HepG2 (cell line): ENCODE data around the gene RNU1-1. TPM values are rescaled to one million over a fixed set of nuclear protein-coding genes. Genes with fewer than 3 reads are reported as not detected.
"Not testable (repeated sequence)": the region's sequence is repeated elsewhere in the genome, so short reads cannot be mapped to it uniquely, and the experiment has no call there.

Source experiments
- ATAC-seq: fragments of 200-7000 bp; cut with Tn5 transposase; 3 replicates; pipeline ENCODE4 v1.9.1; 2020; ENCODE audit warnings: mild to moderate bottlenecking, moderate library complexity
- BruUV-seq: library from RNA; stranded (reverse); fragments of 400-500 nt; replicated peaks from 2 replicates; lab custom pipeline; 2021; lab: Mats Ljungman, UMichigan
- CTCF ChIA-PET: fragments of 300-600 bp; formaldehyde crosslinking; extraction: SDS; loops from one replicate; lab custom pipeline; 2021; ENCODE audit warnings: low total read pairs, inconsistent platforms, low intra/inter-chr PET ratio; lab: Yijun Ruan, JAX
- POLR2A ChIA-PET: fragments of 350-600 bp; sonication (Branson Sonifier 250); formaldehyde crosslinking; loops from one replicate; lab custom pipeline; 2020; ENCODE audit warnings: antibody characterized with exemption, inconsistent platforms; lab: Yijun Ruan, JAX
- DNase-seq: peaks from one replicate; pipeline ENCODE4 v3.0.0-alpha.2; 2015; ENCODE audit warnings: low spot score
- FAIRE-seq: peaks from 3 replicates; lab custom pipeline; 2011; peaks lifted over from hg19 to GRCh38; lab: Jason Lieb, UNC
- H2AFZ ChIP-seq: one replicate; pipeline ENCODE4 v1.6.1; 2011; ENCODE audit warnings: low read length, inconsistent platforms
- H3K27ac ChIP-seq: fragments of 300-600 bp; 3 replicates; pipeline ENCODE4 v1.8.0; 2011; ENCODE audit warnings: mixed run types, mild to moderate bottlenecking, mixed read lengths, low read length, inconsistent platforms; ENCODE audit not compliant: insufficient read depth; ENCODE audit errors: extremely low read length
- H3K27me3 ChIP-seq, 2 experiments: fragments of 200-600 bp in 1 of 2; 2 replicates in 1 of 2; 3 replicates in 1 of 2; pipeline versions ENCODE4 v1.6.0 to v1.8.0; 2011; ENCODE audit warnings: low read length in 2 of 2, mild to moderate bottlenecking in 2 of 2, moderate library complexity in 2 of 2, inconsistent platforms in 1 of 2; ENCODE audit not compliant: insufficient read depth in 2 of 2, control insufficient read depth in 1 of 2
- H3K36me3 ChIP-seq, 2 experiments: fragments of 200-600 bp in 1 of 2; replicated peaks in 1 of 2; 2 replicates in 1 of 2; 3 replicates in 1 of 2; pipeline versions ENCODE4 v1.5.1 to v1.8.0; 2011; ENCODE audit warnings: low read length in 2 of 2, inconsistent platforms in 1 of 2; ENCODE audit not compliant: insufficient read depth in 2 of 2, control insufficient read depth in 1 of 2
- H3K4me1 ChIP-seq: 2 replicates; pipeline ENCODE4 v1.5.1; 2012; ENCODE audit warnings: low read length, inconsistent platforms; ENCODE audit not compliant: insufficient read depth
- H3K4me2 ChIP-seq: 2 replicates; pipeline ENCODE4 v1.6.0; 2011; ENCODE audit warnings: low read depth, low read length, inconsistent platforms
- H3K4me3 ChIP-seq, 3 experiments: fragments of 200-600 bp in 1 of 3; sonication (generic), shearing (Covaris generic) in 1 of 3; replicated peaks in 1 of 3; 2 replicates each; pipeline ENCODE4 v1.5.1; 2011 to 2016; ENCODE audit warnings: low read length in 3 of 3, inconsistent platforms in 2 of 3, low read depth in 2 of 3, mild to moderate bottlenecking in 2 of 3, control low read depth in 1 of 3, mixed read lengths in 1 of 3; ENCODE audit not compliant: insufficient read depth in 1 of 3
- H3K79me2 ChIP-seq: one replicate; pipeline ENCODE4 v1.6.1; 2011; ENCODE audit warnings: low read length, inconsistent platforms; ENCODE audit not compliant: insufficient read depth
- H3K9ac ChIP-seq: 2 replicates; pipeline ENCODE4 v1.6.0; 2011; ENCODE audit warnings: mild to moderate bottlenecking, low read depth, low read length, inconsistent platforms; ENCODE audit not compliant: insufficient read depth
- H3K9me3 ChIP-seq: 2 replicates; pipeline ENCODE4 v1.5.1; 2012; ENCODE audit warnings: mild to moderate bottlenecking, low read length
- H4K20me1 ChIP-seq: 2 replicates; pipeline ENCODE4 v1.6.0; 2011; ENCODE audit warnings: inconsistent platforms, mild to moderate bottlenecking, low read length, moderate library complexity; ENCODE audit not compliant: insufficient read depth
- HMG20A ChIP-seq: IDR thresholded peaks from 2 replicates; pipeline ENCODE4 v1.6.1; 2016; ENCODE audit warnings: borderline replicate concordance
- KMT2B ChIP-seq: IDR thresholded peaks from 2 replicates; pipeline ENCODE4 v1.6.1; 2016; ENCODE audit warnings: missing genetic modification reagents, missing compliant biosample characterization
- MAX ChIP-seq: IDR thresholded peaks from 2 replicates; pipeline ENCODE4 v1.6.1; 2012; ENCODE audit warnings: inconsistent platforms
- PHF20 ChIP-seq: sonication (generic); formaldehyde crosslinking; IDR thresholded peaks from 2 replicates; pipeline ENCODE4 v1.5.0; 2020; ENCODE audit warnings: mild to moderate bottlenecking, missing genetic modification reagents
- POLR2AphosphoS2 ChIP-seq: IDR thresholded peaks from 2 replicates; pipeline ENCODE4 v1.6.1; 2011; ENCODE audit warnings: low read depth, low read length, improper control_type of control experiment
- POLR2AphosphoS5 ChIP-seq: IDR thresholded peaks from 2 replicates; pipeline ENCODE4 v1.6.1; 2012; ENCODE audit warnings: low read depth, low read length
- REPIN1 ChIP-seq: sonication (generic); formaldehyde crosslinking; IDR thresholded peaks from 2 replicates; pipeline ENCODE4 v1.8.0; 2022; ENCODE audit warnings: missing genetic modification reagents, low read depth, mild to moderate bottlenecking, borderline replicate concordance
- SAFB2 ChIP-seq: sonication (generic); formaldehyde crosslinking; IDR thresholded peaks from 2 replicates; pipeline ENCODE4 v1.5.1; 2020; ENCODE audit warnings: missing genetic modification reagents, low read depth, mild to moderate bottlenecking, borderline replicate concordance
- SOX5 ChIP-seq: IDR thresholded peaks from 2 replicates; pipeline ENCODE4 v1.6.1; 2016; ENCODE audit warnings: borderline replicate concordance
- TBL1XR1 ChIP-seq: fragments of 150-350 bp; IDR thresholded peaks from 2 replicates; pipeline ENCODE4 v1.6.1; 2014; ENCODE audit warnings: borderline replicate concordance, low read length; ENCODE audit not compliant: partially characterized antibody
- THAP11 ChIP-seq: IDR thresholded peaks from 2 replicates; pipeline ENCODE4 v1.6.1; 2016; ENCODE audit warnings: missing biosample characterization, missing genetic modification reagents
- ZBTB2 ChIP-seq: sonication (generic); formaldehyde crosslinking; IDR thresholded peaks from 2 replicates; pipeline ENCODE4 v1.8.0; 2022; ENCODE audit warnings: low read depth, missing genetic modification reagents
- ZNF350 ChIP-seq: sonication (generic); formaldehyde crosslinking; IDR thresholded peaks from 2 replicates; pipeline ENCODE4 v1.4.0; 2020; ENCODE audit warnings: mild to moderate bottlenecking, low read depth, missing genetic modification reagents, borderline replicate concordance
- ZNF547 ChIP-seq: sonication (generic); formaldehyde crosslinking; IDR thresholded peaks from 2 replicates; pipeline ENCODE4 v1.5.1; 2020; ENCODE audit warnings: mild to moderate bottlenecking, missing genetic modification reagents
- WGBS: methylation state at CpG from one replicate; pipeline ENCODE4 v1.1.6; 2017; ENCODE audit warnings: low lambda C conversion rate; 5-methylcytosine and 5-hydroxymethylcytosine counted together
- in situ Hi-C: cut with HindIII; loops from 2 replicates; pipeline ENCODE4 v1.10.0; 2017; ENCODE audit warnings: low pct_unique_long_range_greater_than_20kb; ENCODE audit not compliant: extremely low pct_ligation_motif_present
- intact Hi-C: fragments of 100-400 bp; cut with micrococcal nuclease; formaldehyde crosslinking; loops from one replicate; pipeline ENCODE4 v1.10.0; 2022; ENCODE audit not compliant: unreplicated experiment
- polyA plus RNA-seq, 8 experiments: library from polyadenylated mRNA; depleted of rRNA in 3 of 8; stranded (reverse) in 7 of 8; unstranded in 1 of 8; fragments of >200 nt; fragmentation: Illumina TruSeq in 4 of 8; extraction: Trizol in 4 of 8; gene quantifications; 2 replicates each; pipeline versions ENCODE4 v1.2.1 to v1.2.3, GENCODE V29; 2011 to 2016; ENCODE audit warnings: low read depth in 4 of 8, missing spikeins in 1 of 8, mixed read lengths in 1 of 8; ENCODE audit not compliant: insufficient read depth in 1 of 8
- total RNA-seq, 5 experiments: library from RNA; depleted of rRNA; stranded (reverse); fragments of >200 nt; fragmentation: Illumina TruSeq; extraction: Trizol; gene quantifications; 2 replicates each; pipeline ENCODE4 v1.2.3, GENCODE V29; 2016; ENCODE audit warnings: low read depth in 1 of 5
- TF ChIP-seq, protein P1 (sequence below): sonication (generic); formaldehyde crosslinking; IDR thresholded peaks from 2 replicates; pipeline ENCODE4 v1.4.0; 2020; ENCODE audit warnings: missing genetic modification reagents, mild to moderate bottlenecking, borderline replicate concordance
- TF ChIP-seq, protein P2 (sequence below): sonication (generic); formaldehyde crosslinking; IDR thresholded peaks from 2 replicates; pipeline ENCODE4 v1.8.0; 2022; ENCODE audit warnings: mild to moderate bottlenecking, missing genetic modification reagents
- TF ChIP-seq, protein P3 (sequence below): IDR thresholded peaks from 2 replicates; pipeline ENCODE4 v1.6.1; 2016; ENCODE audit warnings: low read depth, borderline replicate concordance

Gene RNU1-1
- total and polyA plus RNA-seq, 2 of the 13 experiments (the other 11 are each of a cell fraction or from before 2014, with no cell fraction given): under 0.01 to 11,018 TPM

- CTCF ChIA-PET, H4K20me1 ChIP-seq, H3K9me3 ChIP-seq, H3K79me2 ChIP-seq, H3K36me3 ChIP-seq, H3K4me1 ChIP-seq, intact Hi-C loops, FAIRE-seq, in situ Hi-C loops, H2AFZ ChIP-seq, H3K27me3 ChIP-seq: not testable (repeated sequence)
- under 1% methylated on average over 26 of the region's 26 CpGs for WGBS
- BruUV-seq: TSS peak; percentile 99
- DNase-seq (peak; percentile 96), ATAC-seq (peak; percentile 99)
- peak overlapping the region; percentile 59 for H3K27ac ChIP-seq
- peak overlapping the region; percentile 3 to 60 (median 42); a peak in 4 of 6 replicates for H3K4me3 ChIP-seq
- H3K4me2 ChIP-seq: peak overlapping the region; percentile 72
- peak overlapping the region; percentile 60; the same call in 1 of the 2 replicates for H3K9ac ChIP-seq
- POLR2A ChIA-PET: interaction anchor here (0.6 to 1.7 kb wide), 19 partner anchors 8 to 392 kb away, joined by 3 to 12 read pairs (median 4); partner anchors contain the start of genes NBPF1, NECAP2 and RNU1-2
- TF ChIP-seq ZNF547 (CRISPR knock-in tag) (0 out of 2 replicates have a peak, but pooled peaks have one; percentile 56), MAX (0 out of 2 replicates have a peak, but pooled peaks have one; percentile 29), POLR2AphosphoS2 (peak; percentile 90), SOX5 (0 out of 2 replicates have a peak, but pooled peaks have one; percentile 9), THAP11 (CRISPR knock-in tag) (peak; percentile 36; the same call in 1 of the 2 replicates), KMT2B (CRISPR knock-in tag) (peak; percentile 69), ZNF350 (CRISPR knock-in tag) (peak; percentile 68; the same call in 1 of the 2 replicates), REPIN1 (CRISPR knock-in tag) (peak; percentile 60; the same call in 1 of the 2 replicates), SAFB2 (0 out of 2 replicates have a peak, but pooled peaks have one; percentile 38), TBL1XR1 (peak; percentile 31), POLR2AphosphoS5 (peak; percentile 94), PHF20 (CRISPR knock-in tag) (0 out of 2 replicates have a peak, but pooled peaks have one; percentile 14), HMG20A (peak; percentile 36; the same call in 1 of the 2 replicates), ZBTB2 (CRISPR knock-in tag) (0 out of 2 replicates have a peak, but pooled peaks have one; percentile 30)
- TF ChIP-seq, protein P1, sequence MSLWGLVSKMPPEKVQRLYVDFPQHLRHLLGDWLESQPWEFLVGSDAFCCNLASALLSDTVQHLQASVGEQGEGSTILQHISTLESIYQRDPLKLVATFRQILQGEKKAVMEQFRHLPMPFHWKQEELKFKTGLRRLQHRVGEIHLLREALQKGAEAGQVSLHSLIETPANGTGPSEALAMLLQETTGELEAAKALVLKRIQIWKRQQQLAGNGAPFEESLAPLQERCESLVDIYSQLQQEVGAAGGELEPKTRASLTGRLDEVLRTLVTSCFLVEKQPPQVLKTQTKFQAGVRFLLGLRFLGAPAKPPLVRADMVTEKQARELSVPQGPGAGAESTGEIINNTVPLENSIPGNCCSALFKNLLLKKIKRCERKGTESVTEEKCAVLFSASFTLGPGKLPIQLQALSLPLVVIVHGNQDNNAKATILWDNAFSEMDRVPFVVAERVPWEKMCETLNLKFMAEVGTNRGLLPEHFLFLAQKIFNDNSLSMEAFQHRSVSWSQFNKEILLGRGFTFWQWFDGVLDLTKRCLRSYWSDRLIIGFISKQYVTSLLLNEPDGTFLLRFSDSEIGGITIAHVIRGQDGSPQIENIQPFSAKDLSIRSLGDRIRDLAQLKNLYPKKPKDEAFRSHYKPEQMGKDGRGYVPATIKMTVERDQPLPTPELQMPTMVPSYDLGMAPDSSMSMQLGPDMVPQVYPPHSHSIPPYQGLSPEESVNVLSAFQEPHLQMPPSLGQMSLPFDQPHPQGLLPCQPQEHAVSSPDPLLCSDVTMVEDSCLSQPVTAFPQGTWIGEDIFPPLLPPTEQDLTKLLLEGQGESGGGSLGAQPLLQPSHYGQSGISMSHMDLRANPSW: peak; percentile 68; the same call in 1 of the 2 replicates
- TF ChIP-seq, protein P2, sequence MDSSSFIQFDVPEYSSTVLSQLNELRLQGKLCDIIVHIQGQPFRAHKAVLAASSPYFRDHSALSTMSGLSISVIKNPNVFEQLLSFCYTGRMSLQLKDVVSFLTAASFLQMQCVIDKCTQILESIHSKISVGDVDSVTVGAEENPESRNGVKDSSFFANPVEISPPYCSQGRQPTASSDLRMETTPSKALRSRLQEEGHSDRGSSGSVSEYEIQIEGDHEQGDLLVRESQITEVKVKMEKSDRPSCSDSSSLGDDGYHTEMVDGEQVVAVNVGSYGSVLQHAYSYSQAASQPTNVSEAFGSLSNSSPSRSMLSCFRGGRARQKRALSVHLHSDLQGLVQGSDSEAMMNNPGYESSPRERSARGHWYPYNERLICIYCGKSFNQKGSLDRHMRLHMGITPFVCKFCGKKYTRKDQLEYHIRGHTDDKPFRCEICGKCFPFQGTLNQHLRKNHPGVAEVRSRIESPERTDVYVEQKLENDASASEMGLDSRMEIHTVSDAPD (CRISPR knock-in tag): peak; percentile 61; the same call in 1 of the 2 replicates
- TF ChIP-seq, protein P3, sequence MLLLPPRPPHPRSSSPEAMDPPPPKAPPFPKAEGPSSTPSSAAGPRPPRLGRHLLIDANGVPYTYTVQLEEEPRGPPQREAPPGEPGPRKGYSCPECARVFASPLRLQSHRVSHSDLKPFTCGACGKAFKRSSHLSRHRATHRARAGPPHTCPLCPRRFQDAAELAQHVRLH (CRISPR knock-in tag): 0 out of 2 replicates have a peak, but pooled peaks have one; percentile 54
Observed at GRCh38 chr1:16513412-16514106, 526 bp downstream of the RNU1-1 start.
